HepG2 (cell line): ENCODE results near the gene APOC4. TPM values are rescaled to one million over a fixed set of nuclear protein-coding genes. Genes with fewer than 3 reads are reported as not detected.

Source experiments
- ATAC-seq: fragments of 200-7000 bp; cut with Tn5 transposase; 3 replicates; pipeline ENCODE4 v1.9.1; 2020; ENCODE audit warnings: mild to moderate bottlenecking, moderate library complexity
- BruUV-seq: library from RNA; stranded (reverse); fragments of 400-500 nt; replicated peaks from 2 replicates; lab custom pipeline; 2021; lab: Mats Ljungman, UMichigan
- CTCF ChIA-PET: fragments of 300-600 bp; formaldehyde crosslinking; extraction: SDS; loops from one replicate; lab custom pipeline; 2021; ENCODE audit warnings: low total read pairs, inconsistent platforms, low intra/inter-chr PET ratio; lab: Yijun Ruan, JAX
- POLR2A ChIA-PET: fragments of 350-600 bp; sonication (Branson Sonifier 250); formaldehyde crosslinking; loops from one replicate; lab custom pipeline; 2020; ENCODE audit warnings: antibody characterized with exemption, inconsistent platforms; lab: Yijun Ruan, JAX
- DNase-seq: peaks from one replicate; pipeline ENCODE4 v3.0.0-alpha.2; 2015; ENCODE audit warnings: low spot score
- FAIRE-seq: peaks from 3 replicates; lab custom pipeline; 2011; peaks lifted over from hg19 to GRCh38; lab: Jason Lieb, UNC
- H2AFZ ChIP-seq: one replicate; pipeline ENCODE4 v1.6.1; 2011; ENCODE audit warnings: low read length, inconsistent platforms
- H3K27ac ChIP-seq: fragments of 300-600 bp; 3 replicates; pipeline ENCODE4 v1.8.0; 2011; ENCODE audit warnings: mixed run types, mild to moderate bottlenecking, mixed read lengths, low read length, inconsistent platforms; ENCODE audit not compliant: insufficient read depth; ENCODE audit errors: extremely low read length
- H3K27me3 ChIP-seq, 2 experiments: fragments of 200-600 bp in 1 of 2; 2 replicates in 1 of 2; 3 replicates in 1 of 2; pipeline versions ENCODE4 v1.6.0 to v1.8.0; 2011; ENCODE audit warnings: low read length in 2 of 2, mild to moderate bottlenecking in 2 of 2, moderate library complexity in 2 of 2, inconsistent platforms in 1 of 2; ENCODE audit not compliant: insufficient read depth in 2 of 2, control insufficient read depth in 1 of 2
- H3K36me3 ChIP-seq, 2 experiments: fragments of 200-600 bp in 1 of 2; replicated peaks in 1 of 2; 2 replicates in 1 of 2; 3 replicates in 1 of 2; pipeline versions ENCODE4 v1.5.1 to v1.8.0; 2011; ENCODE audit warnings: low read length in 2 of 2, inconsistent platforms in 1 of 2; ENCODE audit not compliant: insufficient read depth in 2 of 2, control insufficient read depth in 1 of 2
- H3K4me1 ChIP-seq: 2 replicates; pipeline ENCODE4 v1.5.1; 2012; ENCODE audit warnings: low read length, inconsistent platforms; ENCODE audit not compliant: insufficient read depth
- H3K4me2 ChIP-seq: 2 replicates; pipeline ENCODE4 v1.6.0; 2011; ENCODE audit warnings: low read depth, low read length, inconsistent platforms
- H3K4me3 ChIP-seq, 3 experiments: fragments of 200-600 bp in 1 of 3; sonication (generic), shearing (Covaris generic) in 1 of 3; replicated peaks in 1 of 3; 2 replicates each; pipeline ENCODE4 v1.5.1; 2011 to 2016; ENCODE audit warnings: low read length in 3 of 3, inconsistent platforms in 2 of 3, low read depth in 2 of 3, mild to moderate bottlenecking in 2 of 3, control low read depth in 1 of 3, mixed read lengths in 1 of 3; ENCODE audit not compliant: insufficient read depth in 1 of 3
- H3K79me2 ChIP-seq: one replicate; pipeline ENCODE4 v1.6.1; 2011; ENCODE audit warnings: low read length, inconsistent platforms; ENCODE audit not compliant: insufficient read depth
- H3K9ac ChIP-seq: 2 replicates; pipeline ENCODE4 v1.6.0; 2011; ENCODE audit warnings: mild to moderate bottlenecking, low read depth, low read length, inconsistent platforms; ENCODE audit not compliant: insufficient read depth
- H3K9me3 ChIP-seq: 2 replicates; pipeline ENCODE4 v1.5.1; 2012; ENCODE audit warnings: mild to moderate bottlenecking, low read length
- H4K20me1 ChIP-seq: 2 replicates; pipeline ENCODE4 v1.6.0; 2011; ENCODE audit warnings: inconsistent platforms, mild to moderate bottlenecking, low read length, moderate library complexity; ENCODE audit not compliant: insufficient read depth
- AGO2 ChIP-seq: fragments of 200-400 bp; formaldehyde crosslinking; optimal IDR thresholded peaks from 2 replicates; pipeline ENCODE3; 2017; ENCODE audit warnings: mild to moderate bottlenecking, low read depth, low read length, moderate library complexity
- CREBL2 ChIP-seq: sonication (generic); formaldehyde crosslinking; IDR thresholded peaks from 2 replicates; pipeline ENCODE4 v1.8.1; 2023; ENCODE audit warnings: missing genetic modification reagents, mild to moderate bottlenecking, borderline replicate concordance
- ISL2 ChIP-seq: sonication (generic); formaldehyde crosslinking; IDR thresholded peaks from 2 replicates; pipeline ENCODE4 v1.5.0; 2020; ENCODE audit warnings: missing genetic modification reagents
- ZSCAN22 ChIP-seq: sonication (generic); formaldehyde crosslinking; IDR thresholded peaks from 2 replicates; pipeline ENCODE4 v1.4.0; 2020; ENCODE audit warnings: mild to moderate bottlenecking, missing genetic modification reagents
- WGBS: methylation state at CpG from one replicate; pipeline ENCODE4 v1.1.6; 2017; ENCODE audit warnings: low lambda C conversion rate; 5-methylcytosine and 5-hydroxymethylcytosine counted together
- in situ Hi-C: cut with HindIII; loops from 2 replicates; pipeline ENCODE4 v1.10.0; 2017; ENCODE audit warnings: low pct_unique_long_range_greater_than_20kb; ENCODE audit not compliant: extremely low pct_ligation_motif_present
- intact Hi-C: fragments of 100-400 bp; cut with micrococcal nuclease; formaldehyde crosslinking; loops from one replicate; pipeline ENCODE4 v1.10.0; 2022; ENCODE audit not compliant: unreplicated experiment
- polyA plus RNA-seq, 8 experiments: library from polyadenylated mRNA; depleted of rRNA in 3 of 8; stranded (reverse) in 7 of 8; unstranded in 1 of 8; fragments of >200 nt; fragmentation: Illumina TruSeq in 4 of 8; extraction: Trizol in 4 of 8; gene quantifications; 2 replicates each; pipeline versions ENCODE4 v1.2.1 to v1.2.3, GENCODE V29; 2011 to 2016; ENCODE audit warnings: low read depth in 4 of 8, missing spikeins in 1 of 8, mixed read lengths in 1 of 8; ENCODE audit not compliant: insufficient read depth in 1 of 8
- total RNA-seq, 5 experiments: library from RNA; depleted of rRNA; stranded (reverse); fragments of >200 nt; fragmentation: Illumina TruSeq; extraction: Trizol; gene quantifications; 2 replicates each; pipeline ENCODE4 v1.2.3, GENCODE V29; 2016; ENCODE audit warnings: low read depth in 1 of 5

The APOC4 gene
- total and polyA plus RNA-seq, 2 of the 13 experiments (the other 11 are each of a cell fraction or from before 2014, with no cell fraction given): 0.46 TPM; not detected in 1

GRCh38 chr19:44990459-44990858 is 48.4 kb downstream of the APOC4 start:
- Histone ChIP-seq H2AFZ (no peak overlapping the region), H3K27ac (no peak overlapping the region), H3K4me1 (no peaks in the 10 kb centered on the region), H3K9me3 (no peaks in the 10 kb centered on the region), H3K27me3 (no peaks in the 10 kb centered on the region), H3K9ac (no peak overlapping the region), H3K4me2 (no peak overlapping the region), H3K4me3 (no peak overlapping the region), H3K79me2 (no peaks in the 10 kb centered on the region), H3K36me3 (peaks cover 17 to 46% of the 10 kb centered on the region in 2 experiments)
- intact Hi-C loops: no loop called here
- in situ Hi-C loops: no loop called here
- ChIA-PET POLR2A (no interaction called here), CTCF (no interaction called here)
- ATAC-seq (no peak), DNase-seq (no peak), FAIRE-seq (no peak)
- BruUV-seq: no TSS peak
- no peak for TF ChIP-seq ISL2 (CRISPR knock-in tag)
- peak; percentile 15 for TF ChIP-seq AGO2
- TF ChIP-seq, all 625 proteins: peak for 1
- no peaks in the 10 kb centered on the region for H4K20me1 ChIP-seq
- WGBS: 94% methylated on average over 12 of the region's 14 CpGs

GRCh38 chr19:44990966-44991365 is 48.9 kb downstream of the APOC4 start:
- TF ChIP-seq CREBL2 (CRISPR knock-in tag) (no peak), ZSCAN22 (no peak), AGO2 (peak; percentile 36)
- BruUV-seq: no TSS peak
- H3K36me3 ChIP-seq: peaks cover 14 to 42% of the 10 kb centered on the region in 2 experiments
- H4K20me1 ChIP-seq: no peaks in the 10 kb centered on the region
- no peak overlapping the region for H3K27ac ChIP-seq
- in situ Hi-C loops (no loop called here), intact Hi-C loops (no loop called here)
- H3K79me2 ChIP-seq: no peaks in the 10 kb centered on the region
- no peak overlapping the region for H3K4me3 ChIP-seq
- FAIRE-seq (no peak), DNase-seq (no peak), ATAC-seq (no peak)
- H3K9ac ChIP-seq: no peak overlapping the region
- H3K4me1 ChIP-seq: peaks cover 2% of the 10 kb centered on the region
- POLR2A ChIA-PET: no interaction called here
- H3K4me2 ChIP-seq: no peak overlapping the region
- H2AFZ ChIP-seq: no peak overlapping the region
- H3K9me3 ChIP-seq: no peaks in the 10 kb centered on the region
- WGBS: 100% methylated on average over 2 of the region's 12 CpGs
- CTCF ChIA-PET: no interaction called here
- H3K27me3 ChIP-seq: no peaks in the 10 kb centered on the region
